SK-N-SH (cell line): ENCODE results near the gene HOXB5. TPM values are rescaled to one million over a fixed set of nuclear protein-coding genes. Genes with fewer than 3 reads are reported as not detected.

Experiments used
- CTCF ChIA-PET: fragments of 300-600, 350-600 bp; formaldehyde crosslinking; extraction: SDS; loops from one replicate; lab custom pipeline; 2021; lab: Yijun Ruan, JAX
- POLR2A ChIA-PET: fragments of 350-600 bp; sonication (Branson Sonifier 250); formaldehyde crosslinking; extraction: SDS; loops from one replicate; lab custom pipeline; 2020; ENCODE audit warnings: antibody characterized with exemption, inconsistent platforms; lab: Yijun Ruan, JAX
- DNase-seq: peaks from one replicate; pipeline ENCODE4 v3.0.0; 2012
- H2AFZ ChIP-seq: fragments of 200-600 bp; sonication (generic); 2 replicates; pipeline ENCODE4 v1.8.1; 2016; ENCODE audit warnings: antibody characterized with exemption, mild to moderate bottlenecking, low read depth
- H3F3A ChIP-seq: fragments of 200-600 bp; sonication (generic); replicated peaks from 2 replicates; pipeline ENCODE3; 2016; ENCODE audit warnings: antibody characterized with exemption, mild to moderate bottlenecking; ENCODE audit not compliant: insufficient read depth
- H3K27ac ChIP-seq, 2 experiments: fragments of 200-500 bp in 1 of 2; fragments of 200-600 bp in 1 of 2; sonication (Bioruptor generic) in 1 of 2; sonication (generic), shearing (Covaris generic) in 1 of 2; 2 replicates each; pipeline versions ENCODE4 v1.5.1 to v1.6.1; 2014 to 2016; ENCODE audit warnings: low read depth in 2 of 2, inconsistent platforms in 1 of 2, low read length in 1 of 2, mild to moderate bottlenecking in 1 of 2, mixed read lengths in 1 of 2
- H3K27me3 ChIP-seq: fragments of 200-600 bp; sonication (generic), shearing (Covaris generic); 2 replicates; pipeline ENCODE4 v1.6.1; 2016; ENCODE audit warnings: mixed run types; ENCODE audit not compliant: insufficient read depth
- H3K36me3 ChIP-seq, 2 experiments: fragments of 200-500 bp in 1 of 2; fragments of 200-600 bp in 1 of 2; sonication (Bioruptor generic) in 1 of 2; sonication (generic) in 1 of 2; replicated peaks in 1 of 2; 2 replicates each; pipeline versions ENCODE3 to v1.5.1; 2014 to 2016; ENCODE audit warnings: low read length in 1 of 2, mild to moderate bottlenecking in 1 of 2; ENCODE audit not compliant: insufficient read depth in 2 of 2, control insufficient read depth in 1 of 2
- H3K4me1 ChIP-seq, 2 experiments: fragments of 200-500 bp in 1 of 2; fragments of 200-600 bp in 1 of 2; sonication (Bioruptor generic) in 1 of 2; sonication (generic), shearing (Covaris generic) in 1 of 2; 2 replicates each; pipeline versions ENCODE4 v1.5.1 to v1.6.1; 2014 to 2016; ENCODE audit warnings: low read depth in 1 of 2, low read length in 1 of 2, mixed run types in 1 of 2; ENCODE audit not compliant: insufficient read depth in 2 of 2, control insufficient read depth in 1 of 2
- H3K4me2 ChIP-seq: fragments of 200-600 bp; sonication (generic), shearing (Covaris generic); 2 replicates; pipeline ENCODE4 v1.6.1; 2017; ENCODE audit warnings: mixed run types
- H3K4me3 ChIP-seq, 2 experiments: fragments of 200-500 bp in 1 of 2; fragments of 200-600 bp in 1 of 2; sonication (Bioruptor generic) in 1 of 2; sonication (generic), shearing (Covaris generic) in 1 of 2; 2 replicates each; pipeline versions ENCODE4 v1.5.1 to v1.8.1; 2014 to 2016; ENCODE audit warnings: low read depth in 2 of 2, inconsistent platforms in 1 of 2, low read length in 1 of 2, mild to moderate bottlenecking in 1 of 2, mixed read lengths in 1 of 2, moderate library complexity in 1 of 2
- H3K79me2 ChIP-seq: fragments of 200-600 bp; sonication (generic); 2 replicates; pipeline ENCODE4 v1.8.1; 2017; ENCODE audit warnings: mild to moderate bottlenecking; ENCODE audit not compliant: insufficient read depth
- H3K9ac ChIP-seq: fragments of 200-600 bp; sonication (generic); 2 replicates; pipeline ENCODE4 v1.6.1; 2017; ENCODE audit warnings: mixed run types
- H3K9me2 ChIP-seq: fragments of 200-600 bp; sonication (generic); 2 replicates; pipeline ENCODE4 v1.6.1; 2017; ENCODE audit warnings: mixed run types
- H3K9me3 ChIP-seq: fragments of 200-600 bp; sonication (generic); 2 replicates; pipeline ENCODE4 v1.6.1; 2017; ENCODE audit warnings: mixed run types, mild to moderate bottlenecking, moderate library complexity
- H4K20me1 ChIP-seq: fragments of 200-600 bp; sonication (generic); 2 replicates; pipeline ENCODE4 v1.6.1; 2017; ENCODE audit warnings: mild to moderate bottlenecking, mixed run types; ENCODE audit not compliant: insufficient read depth
- CHD2 ChIP-seq: fragments of 150-350 bp; IDR thresholded peaks from 2 replicates; pipeline ENCODE4 v1.6.1; 2018; ENCODE audit warnings: low read length; ENCODE audit not compliant: partially characterized antibody
- EZH2phosphoT487 ChIP-seq: fragments of 200-600 bp; sonication (generic); IDR thresholded peaks from 2 replicates; pipeline ENCODE4 v1.6.1; 2017; ENCODE audit warnings: low read depth, mixed run types, mild to moderate bottlenecking, antibody characterized with exemption, moderate library complexity, borderline replicate concordance
- GATA2 ChIP-seq: sonication (generic); formaldehyde crosslinking; IDR thresholded peaks from 2 replicates; pipeline ENCODE4 v1.5.0; 2020; ENCODE audit warnings: mild to moderate bottlenecking, missing genetic modification reagents
- JUND ChIP-seq: IDR thresholded peaks from 2 replicates; pipeline ENCODE4 v1.4.0; 2012
- MXI1 ChIP-seq: IDR thresholded peaks from 2 replicates; pipeline ENCODE4 v1.6.1; 2012; ENCODE audit warnings: mild to moderate bottlenecking, low read depth, low read length, improper control_type of control experiment
- REST ChIP-seq: IDR thresholded peaks from 2 replicates; pipeline ENCODE4 v1.6.1; 2012; ENCODE audit warnings: mild to moderate bottlenecking, low read depth, low read length, moderate library complexity
- WGBS: methylation state at CpG from one replicate; pipeline ENCODE4 v1.1.6; 2017; ENCODE audit warnings: low lambda C conversion rate; 5-methylcytosine and 5-hydroxymethylcytosine counted together
- polyA plus RNA-seq, 3 experiments: library from polyadenylated mRNA; depleted of rRNA; stranded (reverse); fragments of >200 nt; gene quantifications; 2 replicates each; pipeline ENCODE4 v1.2.3, GENCODE V29; 2012

Gene HOXB5
- polyA plus RNA-seq, 1 of the 3 experiments (the other 2 are of a cell fraction) = not detected

GRCh38 chr17:48606892-48607614 is 13.5 kb upstream of the HOXB5 start:
- Histone ChIP-seq H3K27ac (no peak overlapping the region), H3K79me2 (no peaks in the 10 kb centered on the region), H3K27me3 (peaks cover 100% of the 10 kb centered on the region), H3K4me3 (no peak overlapping the region), H3K36me3 (no peaks in the 10 kb centered on the region), H3K9me3 (no peaks in the 10 kb centered on the region)
- POLR2A ChIA-PET = no interaction called here
- 11% methylated on average over 9 of the region's 9 CpGs for WGBS
- DNase-seq = no peak
- TF ChIP-seq CHD2 (no peak), MXI1 (no peak), EZH2phosphoT487 (peak; percentile 28; the same call in 1 of the 2 replicates), JUND (no peak), GATA2 (CRISPR knock-in tag) (no peak)
- TF ChIP-seq, all 33 proteins: peak for 1
- CTCF ChIA-PET = interaction anchor here (0.9 to 1.9 kb wide), 9 partner anchors 11 to 454 kb away, joined by 3 to 14 read pairs (median 5); partner anchors contain the start of gene HOXB5
- Histone ChIP-seq H4K20me1 (peaks cover 4% of the 10 kb centered on the region; the same call in 1 of the 2 replicates), H3K4me2 (no peak overlapping the region), H3K9ac (no peak overlapping the region), H3K9me2 (no peaks in the 10 kb centered on the region), H2AFZ (no peak overlapping the region), H3K4me1 (no peaks in the 10 kb centered on the region; a peak in 1 of 4 replicates), H3F3A (no peaks in the 10 kb centered on the region)

DNA sequence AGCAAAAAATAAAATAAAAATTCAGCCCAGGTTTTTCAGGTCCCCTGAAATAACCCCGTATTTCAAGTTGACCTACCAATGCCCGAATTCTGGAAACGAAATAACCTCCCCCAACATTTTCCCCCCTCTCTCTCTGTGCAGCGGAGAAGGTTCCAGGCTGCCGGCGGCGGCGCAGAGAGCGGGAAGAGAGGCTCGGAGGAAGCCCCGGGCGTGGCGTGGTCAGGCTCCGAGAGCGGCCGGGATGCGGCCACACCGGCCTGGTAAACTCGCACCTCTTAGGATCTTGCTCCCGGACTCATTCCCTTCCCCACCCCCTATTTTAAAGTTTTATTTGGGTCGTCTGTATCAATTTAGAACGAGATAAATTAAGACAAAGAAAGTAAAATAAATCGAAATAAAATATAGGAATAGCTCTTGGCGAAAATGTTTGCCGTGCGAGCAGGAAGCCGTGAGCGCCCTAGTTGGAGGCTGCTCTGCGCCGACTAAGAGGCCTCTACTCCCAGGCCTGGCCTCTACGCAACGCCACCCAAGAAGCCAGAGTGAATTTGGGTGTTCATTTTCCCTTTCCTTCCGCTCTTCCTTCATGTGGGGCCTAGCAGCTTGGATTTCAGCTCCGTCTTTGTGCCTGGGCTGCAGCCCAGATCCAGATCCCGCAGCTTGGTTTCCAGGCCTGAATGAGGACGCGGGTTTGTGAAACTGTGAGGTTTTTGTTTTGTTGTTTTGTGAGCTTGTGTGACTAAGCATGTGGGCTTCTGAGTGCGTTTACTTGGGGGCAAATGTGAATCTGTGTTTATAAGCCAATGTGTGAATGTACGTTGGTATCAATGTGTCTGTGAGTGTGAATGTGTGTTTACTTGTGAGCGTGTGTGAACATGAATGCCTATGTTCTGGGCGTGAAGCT is 12.7 kb upstream of the HOXB5 start:
- no peak for DNase-seq
- ChIA-PET POLR2A (no interaction called here), CTCF (interaction anchor here (0.9 to 1.8 kb wide), 7 partner anchors 10 to 453 kb away, joined by 3 to 14 read pairs (median 5); partner anchors contain the start of gene HOXB5)
- Histone ChIP-seq H3K9me2 (no peaks in the 10 kb centered on the region), H3F3A (no peaks in the 10 kb centered on the region), H3K4me2 (no peak overlapping the region), H3K27ac (no peak overlapping the region), H3K9ac (no peak overlapping the region), H4K20me1 (peaks cover 4% of the 10 kb centered on the region; the same call in 1 of the 2 replicates), H3K27me3 (peaks cover 100% of the 10 kb centered on the region), H3K9me3 (no peaks in the 10 kb centered on the region), H3K4me3 (no peak overlapping the region), H3K36me3 (no peaks in the 10 kb centered on the region), H3K79me2 (no peaks in the 10 kb centered on the region), H2AFZ (no peak overlapping the region), H3K4me1 (no peaks in the 10 kb centered on the region; a peak in 1 of 4 replicates)
- WGBS = 26% methylated on average over 41 of the region's 41 CpGs
- TF ChIP-seq EZH2phosphoT487 (peak; percentile 82; the same call in 1 of the 2 replicates), REST (no peak)
